GM19239 (cell line): Measurements from ENCODE around the gene FYB1.

Experiments used
- DNase-seq: peaks from one replicate; pipeline ENCODE4 v3.0.0; 2011; ENCODE audit warnings: low spot score; ENCODE audit not compliant: insufficient read length
- FAIRE-seq: peaks from 2 replicates; lab custom pipeline; 2011; peaks lifted over from hg19 to GRCh38; lab: Jason Lieb, UNC

FYB1 gene

DNA sequence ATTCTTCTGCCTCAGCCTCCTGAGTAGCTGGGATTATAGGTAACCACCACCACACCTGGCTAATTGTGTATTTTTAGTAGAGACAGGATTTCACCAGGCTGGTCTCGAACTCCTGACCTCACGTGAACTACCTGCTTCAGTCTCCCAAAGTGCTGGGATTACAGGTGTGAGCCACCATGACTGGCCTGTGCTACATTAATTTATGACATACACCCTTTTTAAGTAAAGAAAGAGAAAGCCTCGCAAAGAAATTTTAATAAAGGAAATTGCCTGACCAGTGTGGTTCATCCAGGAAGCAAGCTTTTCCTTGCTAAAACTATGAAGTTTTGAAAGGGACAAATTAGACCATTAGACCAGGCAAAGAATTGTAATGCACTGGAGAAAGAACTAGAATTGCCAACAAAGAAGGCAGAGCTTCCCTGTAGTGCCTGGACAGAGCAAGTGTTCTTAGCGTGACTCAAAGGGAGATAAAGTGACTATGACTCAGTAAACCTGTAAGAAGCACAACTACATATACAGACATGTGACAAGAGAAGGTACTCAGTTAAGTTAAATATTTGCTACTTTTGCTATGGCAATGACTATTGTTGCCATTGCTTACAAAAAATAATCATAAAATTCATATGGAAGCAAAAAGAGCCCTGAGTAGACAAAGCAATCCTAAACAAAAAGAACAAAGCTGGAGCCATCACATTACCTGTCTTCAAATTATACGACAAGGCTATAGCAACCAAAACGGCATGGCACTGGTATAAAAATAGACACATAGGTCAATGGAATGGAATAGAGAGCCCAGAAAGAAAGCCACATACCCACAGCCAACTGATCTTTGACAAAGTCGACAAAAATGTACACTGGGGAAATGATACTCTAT, 54.6 kb downstream of the FYB1 start:
- DNase-seq (no peak), FAIRE-seq (no peak)

DNA sequence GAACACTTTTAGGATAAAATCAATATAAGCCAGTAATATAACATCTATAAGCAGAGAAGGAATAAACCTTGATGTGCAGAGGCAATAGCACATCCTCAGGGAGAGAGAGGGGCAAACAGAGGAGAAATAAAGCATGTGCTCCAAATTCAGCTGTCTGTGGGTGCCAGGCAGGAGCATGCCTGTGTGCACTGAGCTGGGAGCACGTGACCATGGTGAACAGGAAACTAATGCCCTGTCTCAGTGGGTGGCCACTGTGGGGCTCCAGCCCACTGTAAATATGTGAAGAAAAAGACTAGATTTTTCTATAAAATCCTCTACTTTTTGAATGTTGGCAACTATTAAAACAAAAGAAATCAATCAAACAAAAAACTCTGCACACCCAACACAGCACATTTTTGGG, 55.3 kb downstream of the FYB1 start:
- DNase-seq, result no peak
- no peak for FAIRE-seq

DNA sequence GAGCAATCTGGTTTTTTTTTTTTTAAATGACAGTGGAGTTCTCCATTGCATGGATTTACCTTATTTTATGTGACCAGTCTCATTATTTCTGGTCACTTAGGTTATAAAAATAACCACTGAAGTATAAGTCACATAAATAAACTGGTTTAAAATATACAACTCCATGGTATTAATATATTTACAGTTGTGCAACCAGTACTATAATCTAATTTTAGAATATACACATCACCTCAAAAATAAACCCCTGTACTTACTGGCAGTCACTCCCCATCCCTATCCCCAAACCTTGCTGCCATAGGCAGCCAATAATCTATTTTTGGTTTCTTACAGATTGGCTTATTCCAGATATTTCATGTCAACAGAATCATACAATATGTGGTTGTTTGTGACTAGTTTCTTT, 57.8 kb downstream of the FYB1 start:
- DNase-seq (no peak), FAIRE-seq (no peak)

DNA sequence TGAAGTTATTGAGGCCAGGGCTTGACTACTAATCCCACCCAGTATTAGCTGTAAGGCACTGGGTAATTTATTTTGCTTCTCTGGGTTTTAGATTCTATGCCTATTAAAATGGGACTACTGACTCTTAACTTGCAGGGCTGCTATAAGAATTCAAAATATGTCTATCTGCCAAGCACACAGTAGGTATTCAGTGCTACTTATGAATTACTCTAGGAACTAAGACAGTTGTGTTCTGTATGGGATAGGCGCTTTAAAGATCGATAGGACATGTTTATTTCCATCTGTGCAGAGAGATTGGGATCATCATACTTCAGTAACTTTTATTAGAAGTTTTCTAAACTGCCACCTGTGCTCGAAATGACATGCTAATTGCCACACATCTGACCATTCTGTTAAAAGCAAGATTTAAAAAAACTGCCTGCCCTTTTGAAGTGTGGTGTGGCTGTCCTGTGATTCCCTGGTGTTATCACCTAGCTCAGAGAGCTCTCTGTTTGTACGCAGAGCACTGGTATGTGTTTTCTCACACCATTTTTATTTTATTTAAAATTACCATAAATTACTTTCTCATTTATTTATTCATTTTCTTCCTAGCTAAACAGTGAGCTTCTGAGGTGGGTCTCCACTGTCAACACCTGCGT, 58.7 kb downstream of the FYB1 start:
- DNase-seq (no peak), FAIRE-seq (no peak)

DNA sequence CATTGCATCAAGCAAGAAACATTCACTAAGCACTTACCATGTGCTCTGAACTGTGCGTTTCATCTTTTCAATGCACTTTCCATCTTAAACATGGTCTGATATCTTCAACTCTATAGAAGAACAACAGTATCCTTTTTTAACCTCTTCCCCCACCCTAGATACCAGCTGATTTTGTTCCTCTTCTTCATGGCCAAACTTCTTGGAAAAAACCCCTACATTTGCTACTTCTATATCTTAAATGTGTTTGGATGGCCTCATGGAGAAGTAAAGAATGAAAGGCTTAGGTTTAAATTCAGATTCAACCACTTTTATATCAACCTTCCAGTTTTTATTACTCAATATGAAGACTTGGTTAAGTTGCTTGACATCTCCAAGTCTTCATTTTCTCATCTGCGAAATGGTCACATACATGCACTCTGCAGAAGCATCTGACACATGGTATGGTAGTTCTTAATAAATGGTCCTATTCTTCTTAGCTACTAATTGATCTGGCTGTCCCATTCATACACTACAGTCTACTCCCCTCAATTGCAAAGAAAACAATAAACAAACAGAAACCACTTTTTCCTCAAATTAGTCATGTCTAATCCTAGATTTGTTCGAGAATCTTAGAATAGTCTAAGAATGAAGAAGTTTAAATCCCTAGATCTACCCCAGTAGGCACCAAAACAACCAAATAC, 59.4 kb downstream of the FYB1 start:
- FAIRE-seq (no peak), DNase-seq (no peak)

DNA sequence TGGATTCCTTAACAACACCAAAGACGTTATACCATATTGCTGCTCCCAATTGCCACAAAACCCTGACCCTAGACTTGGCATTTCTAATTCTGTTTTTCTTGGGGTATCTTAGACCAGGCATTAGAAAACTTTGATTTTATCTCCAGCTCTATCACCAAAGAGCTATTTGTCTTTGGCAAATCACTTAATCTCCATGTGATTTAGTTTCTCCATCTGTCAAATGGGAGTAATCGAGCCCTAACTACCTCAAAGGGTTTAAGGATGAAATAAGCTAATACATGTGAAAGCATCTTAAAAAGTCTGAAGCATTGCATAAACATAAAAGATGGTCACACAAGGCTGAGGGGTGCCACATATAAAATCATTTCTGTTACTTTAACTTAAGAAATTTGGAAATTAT, 60.6 kb downstream of the FYB1 start:
- FAIRE-seq (no peak), DNase-seq (no peak)

DNA sequence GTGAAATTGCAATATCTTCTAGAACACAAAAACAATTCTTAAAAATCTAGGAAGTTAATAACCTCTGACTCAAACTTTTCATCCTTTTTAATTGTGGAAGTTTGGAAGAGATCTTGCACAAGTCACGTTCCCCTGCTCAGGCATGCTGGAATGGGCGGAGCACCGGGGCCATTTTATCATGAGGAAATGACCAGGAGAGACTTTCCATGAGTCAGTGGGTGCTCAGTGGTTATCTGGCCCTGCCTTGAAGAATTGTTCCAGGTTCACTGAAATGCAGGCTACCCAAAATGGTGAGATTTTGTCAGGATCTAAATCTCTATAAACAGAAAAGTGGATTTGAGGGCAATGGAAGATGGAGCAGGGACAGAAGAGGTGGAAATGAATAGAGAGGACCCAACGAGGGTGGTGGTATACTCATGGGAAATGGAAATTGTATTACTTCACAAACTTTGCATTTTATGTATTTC, 61.2 kb downstream of the FYB1 start:
- FAIRE-seq, result no peak
- no peak for DNase-seq

DNA sequence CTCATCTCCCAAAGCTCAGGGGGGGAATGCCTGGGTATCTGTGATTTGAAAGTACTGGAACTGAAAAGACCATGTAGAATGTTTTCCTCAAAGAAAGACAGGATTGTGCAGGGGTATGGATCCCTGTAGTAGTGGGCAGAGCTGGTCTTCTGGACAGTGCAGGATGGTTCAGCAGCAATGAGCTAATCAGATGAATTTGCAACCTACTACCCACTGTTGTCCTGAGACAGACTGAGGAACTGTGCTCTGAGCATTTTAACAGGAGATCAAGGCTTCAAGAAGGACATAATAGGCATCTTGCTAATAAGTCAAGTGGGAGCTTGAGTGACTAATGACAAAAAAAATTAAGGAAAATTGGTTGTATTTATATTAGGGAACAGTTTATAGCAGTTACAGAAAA, 61.7 kb downstream of the FYB1 start:
- FAIRE-seq, result no peak

DNA sequence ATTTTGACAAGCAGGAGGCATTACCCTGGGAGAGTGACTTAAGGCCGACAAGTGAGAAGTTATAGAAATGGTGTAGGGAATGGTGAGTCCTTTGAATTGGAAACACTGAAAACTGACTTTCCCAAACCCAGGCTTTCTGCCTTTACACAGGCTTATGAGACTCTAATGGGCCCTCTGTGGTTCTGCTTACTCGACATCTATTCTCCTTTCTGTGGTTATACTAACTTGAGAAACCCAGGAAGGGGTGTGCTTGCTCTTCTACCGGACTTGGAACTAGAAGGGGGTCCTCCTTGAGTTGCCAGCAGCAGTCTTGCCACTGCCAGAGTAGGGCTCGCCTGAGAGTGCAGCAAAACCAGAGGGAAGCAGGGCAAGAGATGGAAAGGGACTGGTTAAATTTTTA, 63.3 kb downstream of the FYB1 start:
- no peak for FAIRE-seq
- DNase-seq, result no peak

More for the DNA sequence above, 61.7 kb downstream of the FYB1 start:
- DNase-seq, result no peak

DNA sequence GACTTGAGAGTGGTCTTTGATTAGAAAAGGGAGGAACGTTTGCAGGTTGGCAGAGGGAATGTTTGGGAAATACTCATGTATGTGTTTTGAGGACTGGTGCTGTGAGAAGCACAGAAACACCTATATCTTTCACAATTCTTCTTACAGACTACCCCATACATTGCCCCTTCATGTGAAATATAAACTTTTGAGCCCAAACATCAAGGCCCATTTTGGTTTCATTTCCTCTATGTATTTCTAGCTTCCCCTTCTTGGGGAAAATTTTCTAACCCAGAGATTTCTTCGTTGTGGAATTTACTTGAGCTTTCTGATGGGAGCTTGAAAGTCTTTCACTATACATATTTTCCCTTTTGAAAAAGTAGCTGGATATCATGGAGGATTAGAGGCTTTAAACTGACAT, 67.6 kb downstream of the FYB1 start:
- no peak for DNase-seq

DNA sequence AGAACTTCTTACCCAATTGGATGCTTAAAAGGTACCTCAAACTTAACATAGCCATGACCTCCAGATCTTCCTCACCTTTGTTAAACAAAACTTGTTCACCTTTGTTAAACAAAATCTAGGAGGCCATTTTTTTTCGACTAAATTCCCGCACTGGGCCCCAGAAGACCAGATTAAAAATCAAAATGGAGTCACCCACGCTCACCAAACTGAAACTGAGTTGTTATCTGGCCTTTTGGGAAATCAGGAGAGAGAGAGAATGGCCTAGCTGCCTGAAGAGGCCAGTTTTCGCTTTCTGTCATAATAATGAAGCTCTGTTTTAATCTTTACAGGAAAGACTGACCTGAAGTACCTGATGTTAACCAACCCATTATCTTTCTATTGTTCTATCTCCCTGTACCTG, 69.4 kb downstream of the FYB1 start:
- FAIRE-seq, result no peak
- no peak for DNase-seq

More for the DNA sequence above, 67.6 kb downstream of the FYB1 start:
- no peak for FAIRE-seq

DNA sequence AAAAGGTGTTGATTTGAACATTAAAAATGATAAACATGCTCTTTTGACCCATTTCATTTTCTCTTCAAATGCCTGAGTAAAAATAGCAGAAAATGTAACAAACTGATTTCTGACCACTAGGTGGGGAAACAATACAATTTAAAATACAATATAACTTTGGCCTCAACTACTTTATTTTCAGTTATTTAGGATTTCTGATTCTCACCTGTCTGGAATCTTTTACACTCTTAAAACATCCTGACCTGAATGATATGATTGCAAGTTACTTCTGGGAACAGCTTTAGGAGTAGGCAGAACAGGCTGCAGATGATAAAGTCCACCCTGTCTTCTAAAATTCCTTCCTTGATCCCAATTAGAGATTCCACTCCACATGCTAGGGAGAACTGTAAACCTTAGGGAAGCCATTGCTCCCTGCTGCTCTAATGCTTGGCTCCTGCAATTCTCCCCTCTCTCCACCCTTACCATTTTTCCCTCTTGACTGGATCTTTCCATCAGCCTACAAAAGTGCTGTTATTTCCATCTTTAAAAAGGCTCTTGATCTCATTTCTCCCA, 70.3 kb downstream of the FYB1 start:
- DNase-seq (no peak), FAIRE-seq (peak; percentile 23)

DNA sequence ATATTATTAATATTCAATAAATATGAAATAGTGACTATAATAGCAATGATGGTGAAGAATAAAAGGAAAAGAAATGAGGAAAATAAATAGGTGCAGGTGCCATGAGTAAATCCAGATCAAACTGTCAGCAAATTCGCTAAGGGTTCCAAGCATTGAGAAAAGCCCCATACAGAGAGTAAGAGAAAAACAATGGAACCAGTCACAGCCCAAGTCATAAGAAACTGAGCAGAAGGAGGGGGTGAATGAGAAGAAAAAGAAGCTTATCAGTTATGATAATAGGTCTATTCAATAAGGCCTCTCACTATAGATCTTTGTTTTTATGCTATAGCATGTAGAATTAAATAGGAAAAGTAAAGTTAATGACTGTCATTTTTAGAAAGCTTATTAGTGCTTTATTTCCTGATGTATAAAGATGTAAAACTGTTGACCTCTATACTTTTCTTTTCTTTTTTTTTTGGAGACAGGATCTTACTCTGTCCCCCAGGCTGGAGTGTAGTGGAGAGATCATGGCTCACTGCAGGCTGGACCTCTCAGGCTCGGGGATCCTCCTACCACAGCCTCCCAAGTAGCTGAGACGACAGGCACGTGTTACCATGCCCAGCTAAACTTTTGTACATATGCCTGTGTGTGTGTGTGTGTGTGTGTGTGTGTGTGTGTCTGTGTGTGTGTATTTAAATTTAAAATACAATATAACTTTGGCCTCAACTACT, 72.4 kb downstream of the FYB1 start:
- no peak for DNase-seq
- FAIRE-seq, result no peak

DNA sequence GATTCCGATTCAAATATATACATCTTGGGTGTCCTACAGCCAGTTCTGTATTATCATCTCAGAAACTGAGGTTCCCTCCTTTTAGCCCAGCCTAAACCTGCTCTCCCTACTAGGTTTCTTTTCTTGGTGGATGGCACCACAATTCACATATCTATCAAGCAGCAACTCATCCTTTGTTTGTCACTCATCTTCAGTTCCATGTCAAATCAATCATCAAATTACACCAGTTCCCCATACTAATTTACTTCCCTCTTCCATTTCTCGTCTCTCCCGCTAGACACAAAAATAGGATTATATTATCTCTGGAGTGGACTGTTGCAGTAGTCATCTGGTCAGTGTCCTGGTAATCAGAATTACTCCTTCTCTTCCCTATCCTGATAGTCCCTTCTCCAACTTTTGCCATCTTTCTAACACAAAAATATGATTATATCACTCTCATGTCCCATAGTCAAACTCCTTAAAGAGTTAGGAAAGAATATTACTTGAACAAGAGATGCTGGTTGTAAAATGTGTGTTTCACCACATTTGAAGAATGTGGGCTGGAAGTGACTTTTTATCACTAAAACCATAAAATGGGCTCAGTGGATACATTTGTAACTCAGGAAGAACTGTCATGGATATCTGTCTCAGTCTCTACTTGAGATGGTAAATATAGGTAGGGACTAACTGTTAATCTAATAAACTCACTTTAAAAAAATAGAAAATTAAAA, 76.1 kb downstream of the FYB1 start:
- DNase-seq (no peak), FAIRE-seq (no peak)

DNA sequence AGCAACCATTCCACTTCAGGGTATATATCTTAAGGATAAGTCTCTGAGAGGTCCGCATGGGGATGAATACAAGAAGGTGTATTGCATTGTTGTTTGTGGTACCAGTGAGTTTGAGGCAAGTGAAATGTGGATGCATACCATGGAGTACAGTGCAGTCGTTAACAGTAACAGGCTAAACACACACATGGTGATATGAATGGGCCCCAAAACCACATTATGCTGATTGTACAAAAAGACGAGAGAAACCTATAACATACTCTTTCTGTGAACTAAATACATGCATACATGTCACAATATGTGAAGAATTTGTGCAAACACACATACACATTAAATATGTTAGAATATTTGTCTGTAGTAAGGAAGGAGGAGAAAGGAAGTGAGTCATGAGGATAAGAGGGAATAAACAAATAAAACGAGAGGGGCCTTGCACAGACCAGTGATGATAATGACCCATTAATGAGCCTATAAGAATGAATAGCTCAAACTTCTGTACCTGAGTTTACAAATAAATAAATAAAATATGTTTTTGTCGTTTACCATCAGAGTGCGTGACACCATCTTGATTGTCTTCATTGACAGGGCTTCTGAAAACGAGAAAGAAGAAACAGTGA, 78.7 kb downstream of the FYB1 start:
- no peak for DNase-seq
- no peak for FAIRE-seq

DNA sequence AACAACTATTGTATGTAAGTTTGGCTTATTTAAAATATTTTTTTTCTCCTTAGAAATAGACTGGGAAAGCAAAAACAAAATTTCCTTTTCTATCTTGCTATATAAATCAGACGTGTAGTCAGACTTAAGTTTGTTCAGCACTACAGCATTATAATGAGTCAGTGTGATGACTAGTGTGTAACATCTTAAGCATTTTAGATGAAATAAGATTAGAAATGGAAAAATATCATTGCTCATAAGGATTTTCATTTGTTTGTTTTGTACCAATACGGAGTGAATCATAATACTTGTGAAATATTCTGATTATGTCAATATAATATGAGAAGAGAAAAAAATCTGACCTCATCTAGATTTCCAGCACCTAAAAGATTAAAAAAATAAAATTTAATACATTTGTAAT, 80.5 kb downstream of the FYB1 start:
- no peak for DNase-seq
- no peak for FAIRE-seq

DNA sequence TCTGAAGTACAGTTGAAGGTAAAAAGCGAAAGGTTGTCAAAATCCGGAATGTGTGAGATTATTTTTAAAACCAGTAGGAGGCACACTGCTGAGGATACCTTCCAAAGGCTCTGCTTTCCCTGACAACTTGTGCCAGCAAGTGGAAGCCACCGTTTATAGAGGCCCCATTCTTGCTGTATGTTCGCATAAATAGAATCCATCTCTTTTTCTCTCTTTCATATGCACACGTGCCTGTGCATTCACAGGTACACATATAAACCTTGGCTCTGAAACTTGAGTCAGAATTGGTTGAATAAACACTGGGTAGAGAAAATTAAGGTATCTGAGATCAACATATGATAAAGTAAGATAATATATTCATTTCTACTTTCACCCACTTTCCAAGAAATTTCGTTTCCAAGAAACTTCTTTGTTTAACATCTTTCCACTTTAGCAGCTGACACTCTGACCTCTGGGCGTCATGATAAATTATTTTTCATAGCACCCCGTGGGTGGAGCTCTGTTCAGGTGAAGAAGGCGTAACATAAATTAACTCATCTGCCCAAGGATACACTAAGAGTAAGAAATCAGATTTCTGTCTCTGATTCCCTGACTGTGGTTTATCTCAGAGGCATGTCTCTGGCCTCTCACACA, 81.4 kb downstream of the FYB1 start:
- DNase-seq, result no peak
- no peak for FAIRE-seq

DNA sequence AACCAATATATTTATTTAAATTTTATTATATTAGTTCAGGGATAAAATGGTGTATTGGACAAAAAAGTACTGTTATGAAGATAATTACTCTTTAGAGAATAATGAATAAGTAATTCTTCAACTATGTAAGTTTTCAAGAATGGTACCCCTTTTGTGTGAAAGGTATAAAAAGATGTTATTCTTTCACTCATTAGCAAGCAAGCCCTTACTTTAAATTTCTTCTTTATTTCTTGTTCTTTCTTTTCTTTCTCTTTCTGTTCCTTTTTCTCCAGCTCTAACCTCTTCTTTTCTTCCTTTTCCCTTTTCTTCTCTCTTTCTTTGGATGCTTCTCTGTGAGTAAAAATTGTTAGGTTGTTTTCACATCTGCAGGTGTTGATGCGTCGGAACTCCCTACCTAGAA, 82.0 kb downstream of the FYB1 start:
- DNase-seq (no peak), FAIRE-seq (no peak)

DNA sequence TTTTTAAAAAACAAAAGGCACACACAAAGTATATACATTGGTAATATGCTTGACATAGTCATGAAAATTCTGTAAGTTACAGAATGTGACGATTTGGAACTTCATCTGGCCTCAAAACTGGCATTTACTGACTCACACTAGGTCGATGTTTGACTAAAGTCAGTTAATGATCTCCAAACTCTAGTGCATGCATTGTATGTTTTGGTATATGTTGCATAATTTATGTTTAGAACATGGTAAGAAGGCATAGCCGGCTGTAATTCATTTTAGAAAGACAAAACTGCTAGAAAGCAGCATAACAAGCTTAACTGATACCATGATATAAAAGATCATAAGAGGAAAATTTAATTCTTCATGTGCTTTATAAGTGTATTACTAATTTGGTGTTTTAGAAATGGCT, 86.6 kb downstream of the FYB1 start:
- FAIRE-seq (no peak), DNase-seq (no peak)
